HG03045 (cell line): ENCODE measurements around the gene PVRIG.
A peak's percentile ranks its signal among the peaks of the same experiment; 100 is the strongest.
"Not testable (repeated sequence)": the region's sequence is repeated elsewhere in the genome, so short reads cannot be mapped to it uniquely, and the experiment has no call there.

ENCODE experiments used
- ATAC-seq: cut with Tn5 transposase; IDR thresholded peaks from one replicate; pipeline ENCODE4 v1.9.1; 2021; ENCODE audit warnings: mild to moderate bottlenecking, moderate library complexity; ENCODE audit not compliant: unreplicated experiment

PVRIG gene

DNA sequence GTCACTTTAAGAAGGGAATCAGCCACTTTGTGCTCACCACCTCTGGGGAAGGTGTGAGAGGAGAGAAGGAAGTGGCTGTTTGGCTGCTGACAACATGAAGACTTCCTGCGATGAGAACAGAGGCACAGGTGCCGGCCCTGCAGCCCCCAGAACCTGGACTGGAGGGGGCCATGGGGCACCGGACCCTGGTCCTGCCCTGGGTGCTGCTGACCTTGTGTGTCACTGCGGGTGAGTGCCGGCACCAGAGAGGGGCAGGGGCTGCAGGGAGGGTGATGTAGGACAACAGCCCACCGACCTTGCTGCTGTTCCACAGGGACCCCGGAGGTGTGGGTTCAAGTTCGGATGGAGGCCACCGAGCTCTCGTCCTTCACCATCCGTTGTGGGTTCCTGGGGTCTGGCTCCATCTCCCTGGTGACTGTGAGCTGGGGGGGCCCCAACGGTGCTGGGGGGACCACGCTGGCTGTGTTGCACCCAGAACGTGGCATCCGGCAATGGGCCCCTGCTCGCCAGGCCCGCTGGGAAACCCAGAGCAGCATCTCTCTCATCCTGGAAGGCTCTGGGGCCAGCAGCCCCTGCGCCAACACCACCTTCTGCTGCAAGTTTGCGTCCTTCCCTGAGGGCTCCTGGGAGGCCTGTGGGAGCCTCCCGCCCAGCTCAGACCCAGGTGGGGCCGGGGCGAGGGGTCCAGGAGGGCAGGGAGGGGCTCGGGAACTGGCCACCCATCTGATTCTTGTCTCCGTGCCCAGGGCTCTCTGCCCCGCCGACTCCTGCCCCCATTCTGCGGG lies at the start of gene PVRIG:
Gene PVRIG (plus strand): TSS at position 149 of the 785 bp plus-strand sequence. CDS start 22 bp downstream, at position 171.
- not testable (repeated sequence) for ATAC-seq

DNA sequence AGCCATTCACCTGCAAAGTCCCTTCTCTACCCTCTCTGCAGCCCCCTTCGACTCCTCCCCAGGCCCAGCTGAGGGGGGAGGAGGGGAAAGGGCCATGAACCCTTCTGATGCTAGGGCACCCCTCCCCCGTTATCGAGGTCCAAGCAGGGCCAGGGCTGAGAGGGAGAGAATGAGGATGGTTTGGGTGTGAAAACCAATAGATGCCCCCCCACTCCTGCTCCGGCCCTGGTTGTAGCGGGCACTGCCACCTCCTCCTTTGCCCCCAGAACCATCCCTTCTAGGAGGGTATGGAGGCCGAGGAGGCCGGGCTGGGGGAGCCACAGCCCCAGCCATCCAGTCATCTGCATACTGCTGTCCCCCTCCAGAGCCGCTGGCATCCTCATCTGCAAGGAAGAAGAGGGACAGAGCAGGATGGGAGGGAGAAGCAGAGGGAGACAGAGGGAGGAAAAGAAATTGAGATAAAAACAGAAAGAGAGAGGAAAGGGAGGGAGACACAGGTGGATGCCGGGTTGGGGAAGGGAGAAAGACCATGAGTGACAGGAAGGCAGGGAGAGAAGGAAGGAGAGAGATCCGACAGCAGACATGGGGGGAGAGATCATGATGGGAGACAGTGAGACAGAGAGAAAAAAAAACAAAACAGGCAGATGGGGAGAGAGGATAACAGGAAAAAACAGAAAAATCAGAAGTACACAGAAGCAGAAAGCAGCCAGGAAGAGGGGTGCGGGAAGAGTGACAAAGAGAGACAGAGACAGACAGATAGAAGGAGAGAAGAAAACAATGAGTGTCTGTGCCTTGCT lies 49.5 kb upstream of the PVRIG start:
- ATAC-seq, result no peak

DNA sequence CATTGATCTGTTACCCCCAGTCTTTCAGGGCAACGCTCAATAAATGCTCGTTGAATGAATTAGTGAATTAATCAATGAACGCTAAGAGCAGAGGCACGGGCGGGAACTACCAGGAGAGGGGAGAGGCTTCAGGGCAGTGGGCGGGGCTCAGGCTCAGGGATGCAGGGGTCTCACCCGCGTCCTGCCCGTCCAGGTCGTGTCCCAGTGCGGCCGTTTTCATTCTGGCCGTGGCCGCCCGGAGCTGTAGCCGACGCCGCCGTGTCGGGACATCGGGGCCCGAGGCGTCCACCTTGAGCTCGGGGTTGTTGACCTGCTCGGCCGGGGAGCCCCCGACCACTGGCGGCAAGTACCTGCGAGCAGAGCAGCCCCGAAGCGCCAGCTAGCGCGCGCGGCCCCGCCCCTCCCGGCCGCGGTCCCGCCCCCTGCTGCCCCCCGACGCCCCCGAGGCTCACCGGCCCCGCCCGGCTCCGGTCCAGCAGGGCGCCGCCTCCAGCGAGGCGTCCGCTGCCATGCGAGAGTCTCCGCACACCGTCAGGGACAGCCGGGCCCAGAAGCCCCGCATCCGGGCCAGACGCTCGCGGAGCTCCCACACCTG lies 48.6 kb upstream of the PVRIG start:
- no peak for ATAC-seq

DNA sequence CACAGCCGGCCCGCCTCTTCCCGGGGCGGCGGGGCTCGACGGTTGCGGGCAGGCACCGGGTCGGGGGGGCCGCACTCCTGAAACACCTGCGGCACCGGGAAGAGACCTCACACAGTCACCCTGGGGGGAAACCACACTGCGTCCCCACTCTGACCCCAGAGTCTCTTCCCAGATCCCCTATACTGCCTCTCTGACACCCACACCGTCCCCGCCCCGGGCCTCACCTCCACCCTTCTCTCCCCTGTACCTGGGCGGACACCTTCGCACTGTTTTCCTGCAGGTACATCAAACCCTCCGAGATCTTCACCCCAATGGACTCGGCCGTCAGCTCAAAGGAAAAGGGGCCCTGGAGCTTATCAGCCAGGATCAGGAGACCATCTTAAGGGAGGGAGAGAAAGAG lies 47.9 kb upstream of the PVRIG start:
- no peak for ATAC-seq

DNA sequence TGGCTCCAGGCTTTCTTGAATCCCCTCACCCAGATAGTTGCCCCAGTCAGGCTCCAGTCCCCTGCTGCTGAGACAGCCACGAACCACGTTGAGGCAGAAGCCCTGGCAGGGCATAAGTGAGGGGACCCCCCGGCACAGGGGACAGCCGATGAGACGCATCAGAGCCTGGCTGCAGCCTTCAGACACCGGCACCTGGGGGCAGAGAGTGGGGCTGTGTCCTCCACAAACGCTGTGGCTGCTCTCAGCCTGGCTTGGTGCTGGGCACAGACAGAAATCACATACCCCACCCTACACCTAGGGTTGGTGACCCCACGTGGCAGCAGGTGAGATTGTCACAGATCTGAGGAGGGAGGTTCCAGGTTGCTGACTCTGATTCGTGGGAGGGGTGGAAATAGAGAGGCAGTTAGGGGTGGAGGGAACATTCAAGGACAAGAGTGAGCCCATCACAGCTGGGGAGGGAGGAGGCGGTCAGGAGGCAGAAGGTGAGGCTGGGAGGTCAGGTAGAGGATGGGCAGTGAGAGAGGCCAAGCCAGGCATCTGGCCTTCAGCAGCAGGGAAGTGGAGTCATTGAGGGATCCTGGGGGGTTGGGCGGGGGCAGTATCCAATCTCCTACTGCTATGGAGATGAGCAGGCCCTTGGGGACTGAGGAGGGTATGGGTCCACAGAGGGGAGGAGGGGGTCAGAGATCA lies 45.8 kb upstream of the PVRIG start:
- ATAC-seq, result no peak

DNA sequence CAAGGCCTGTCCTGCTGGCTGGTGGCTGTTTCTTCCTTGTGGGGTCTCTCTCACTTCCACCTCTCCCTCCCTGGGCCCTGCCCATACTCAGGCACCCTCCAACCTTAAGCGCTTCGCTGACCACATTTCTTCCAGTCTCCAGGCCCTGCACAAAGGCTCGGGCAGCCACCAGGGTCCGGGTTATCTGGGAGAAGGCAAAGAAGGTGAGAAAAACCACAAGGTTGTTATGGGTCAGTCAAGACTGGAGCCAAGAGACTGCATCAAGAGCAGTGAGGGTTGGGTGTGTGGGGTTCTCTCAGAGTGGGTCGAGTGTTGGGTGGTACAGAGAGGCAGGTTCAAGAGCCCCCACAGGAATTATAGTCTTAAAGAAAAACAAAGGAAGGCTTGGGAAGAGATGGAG lies 45.2 kb upstream of the PVRIG start:
- no peak for ATAC-seq

DNA sequence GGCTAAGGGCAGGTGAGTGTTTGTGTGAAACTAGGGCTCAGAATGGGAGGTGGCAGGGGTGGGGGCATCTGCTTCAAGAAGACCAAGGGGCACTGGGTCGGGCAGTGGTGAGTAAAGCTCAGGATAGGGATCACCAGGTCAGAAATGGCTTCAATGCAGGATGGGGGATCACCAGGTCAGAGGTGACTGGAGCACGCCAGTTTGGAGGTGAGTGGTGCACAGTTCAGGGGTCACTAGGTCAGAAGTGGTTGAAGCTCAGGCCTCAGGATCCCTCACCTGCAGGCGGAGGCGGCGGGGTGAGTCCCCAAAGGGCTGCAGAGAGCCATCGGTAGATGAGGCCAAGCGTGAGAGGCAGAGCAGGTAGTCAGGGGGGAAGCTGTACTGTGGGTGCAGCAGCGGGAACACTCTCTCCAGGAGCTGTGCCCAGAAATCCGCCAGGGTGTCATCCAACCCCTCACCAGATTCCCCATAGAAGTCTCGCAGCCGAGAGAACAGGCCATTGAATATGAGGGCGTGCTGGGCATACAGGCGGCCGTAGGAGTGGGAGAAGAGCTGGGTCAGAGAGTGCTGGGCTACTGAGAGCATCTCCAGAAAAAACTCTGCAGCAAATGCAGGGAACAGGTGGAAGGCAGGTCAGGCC lies 44.3 kb upstream of the PVRIG start:
- ATAC-seq, result no peak

DNA sequence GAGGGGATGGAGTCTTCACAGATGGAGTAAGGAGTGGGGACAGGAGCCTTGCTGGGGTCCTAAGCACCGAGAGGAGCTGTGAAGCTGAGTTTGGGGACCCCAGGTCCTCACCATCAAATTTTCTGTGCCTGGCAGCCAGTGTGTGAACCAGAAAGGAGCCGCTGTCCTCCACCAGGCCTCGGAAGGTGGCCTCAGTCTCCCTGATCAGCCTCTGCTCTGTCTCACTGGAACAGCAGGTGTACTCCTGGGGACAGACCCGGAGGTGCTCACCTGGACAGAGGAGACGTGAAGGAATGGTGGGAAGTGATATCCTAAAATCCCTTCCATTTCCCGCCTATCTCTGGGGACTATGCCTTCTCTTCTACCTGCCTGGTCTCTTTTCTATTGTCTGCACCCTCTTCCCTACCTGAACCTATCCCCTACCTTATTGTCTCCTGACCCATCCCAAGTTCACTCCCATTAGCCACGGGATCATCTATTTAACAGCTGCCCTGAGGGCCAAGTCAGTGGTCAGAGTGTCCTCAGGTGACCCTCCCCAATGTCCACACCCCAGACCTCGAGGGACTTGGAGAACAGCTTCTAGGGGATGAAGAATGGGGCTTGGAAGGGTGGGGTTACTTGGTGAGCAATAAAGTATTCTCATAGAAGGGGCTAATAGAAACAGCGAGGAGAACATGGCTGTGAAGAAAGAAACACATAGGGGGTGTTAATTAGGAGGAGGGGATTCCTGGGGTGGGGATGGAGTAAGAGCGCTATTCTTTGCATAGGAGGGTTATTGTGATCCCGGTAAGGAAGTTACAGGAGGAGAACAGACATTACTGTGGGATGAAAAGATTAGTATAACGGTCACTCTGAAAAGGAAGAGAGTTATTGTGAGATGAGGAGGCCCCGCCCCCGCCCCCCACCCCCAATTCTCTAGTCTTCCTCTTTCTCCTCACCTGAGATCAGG lies 43.4 kb upstream of the PVRIG start:
- ATAC-seq, result no peak

DNA sequence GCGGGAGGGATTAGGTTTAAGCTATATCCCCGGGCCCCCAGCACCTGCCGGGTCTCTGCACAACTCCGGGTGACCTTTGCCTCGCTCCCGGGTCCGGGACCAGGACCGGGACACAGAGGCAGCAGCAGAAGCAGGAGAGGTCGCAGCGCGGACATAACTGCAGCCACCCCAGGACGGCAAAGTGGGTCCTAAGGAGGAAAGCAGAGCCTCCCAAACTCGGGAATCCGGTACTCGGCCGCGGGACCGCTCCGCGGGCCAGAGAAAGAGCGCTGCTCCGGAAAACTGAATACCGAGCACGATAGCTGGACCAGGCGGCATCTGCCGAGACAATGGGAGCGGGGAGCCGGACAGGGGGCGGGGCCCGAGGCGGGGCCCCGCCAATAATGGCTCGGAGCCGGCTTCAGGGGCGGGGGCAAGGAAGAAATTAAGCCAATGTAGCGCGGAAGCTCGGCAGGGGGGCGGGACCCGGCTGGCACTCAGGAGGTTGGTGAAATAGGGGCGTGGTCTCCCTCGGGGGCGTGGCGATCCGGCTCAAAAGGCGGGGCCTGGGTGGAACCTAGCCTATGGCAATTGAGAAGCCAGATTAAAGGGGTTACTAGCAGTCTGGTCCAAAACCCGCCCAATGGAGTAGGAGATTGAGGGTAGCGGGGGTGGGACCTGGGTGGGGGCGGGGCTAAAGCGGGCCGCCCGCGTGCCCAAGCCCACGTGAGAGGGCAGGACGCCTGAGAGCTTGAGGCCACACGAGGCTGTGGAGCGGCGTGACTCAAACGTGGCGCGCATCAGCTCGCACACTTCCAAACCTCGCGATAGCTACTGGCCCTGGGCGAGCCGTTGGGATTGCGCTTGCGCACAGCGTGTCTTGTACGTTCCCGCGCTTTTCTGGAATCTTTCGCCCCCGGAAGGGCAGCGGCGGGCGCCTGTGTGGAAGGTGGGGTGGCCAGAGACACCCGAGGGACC lies 42.4 kb upstream of the PVRIG start, which contains the start of the genes GPC2 and STAG3:
Gene GPC2 (minus strand): TSS at position 337 of the 957 bp plus-strand sequence. CDS start 182 bp downstream, at position 155.
Gene STAG3 (plus strand): TSS at position 874 of the 957 bp plus-strand sequence. CDS start 2,639 bp downstream, outside the sequence.
- ATAC-seq, result peak; percentile 90

DNA sequence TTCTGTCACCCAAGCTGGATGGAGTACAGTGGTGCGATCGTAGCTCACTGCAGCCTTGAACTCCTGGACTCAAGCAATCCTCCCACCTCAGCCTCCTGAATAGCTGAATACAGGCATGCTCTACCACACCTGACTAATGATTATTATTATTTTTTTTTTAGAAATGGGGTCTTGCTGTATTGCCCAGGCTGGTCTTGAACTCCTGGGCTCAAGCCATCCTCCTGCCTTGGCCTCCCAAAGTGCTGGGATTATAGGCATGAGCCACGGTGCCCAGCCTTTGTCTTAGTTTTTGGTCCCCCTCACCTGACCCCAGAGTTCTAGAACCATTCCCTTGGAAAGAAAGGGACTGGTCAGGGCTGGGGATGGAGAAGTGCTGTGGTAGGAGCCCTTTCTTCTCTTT lies 39.7 kb upstream of the PVRIG start:
- not testable (repeated sequence) for ATAC-seq

DNA sequence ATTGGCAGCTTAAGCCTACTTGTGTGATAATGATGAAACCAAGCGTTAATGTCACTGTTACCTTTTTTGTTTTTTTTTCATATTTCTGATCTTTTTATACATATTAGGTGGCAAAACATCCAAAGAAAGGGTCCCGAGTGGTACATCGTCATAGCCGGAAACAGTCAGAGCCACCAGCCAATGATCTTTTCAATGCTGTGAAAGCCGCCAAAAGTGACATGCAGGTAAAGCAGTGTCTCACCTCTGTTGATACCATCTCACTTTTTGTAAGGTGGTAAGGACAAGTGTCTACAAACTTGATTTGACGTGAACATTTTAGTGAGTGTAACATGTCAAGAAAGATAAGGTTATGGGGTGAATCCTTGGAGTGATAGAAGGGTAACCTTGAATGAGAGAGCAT lies 37.1 kb upstream of the PVRIG start:
- ATAC-seq, result not testable (repeated sequence)

DNA sequence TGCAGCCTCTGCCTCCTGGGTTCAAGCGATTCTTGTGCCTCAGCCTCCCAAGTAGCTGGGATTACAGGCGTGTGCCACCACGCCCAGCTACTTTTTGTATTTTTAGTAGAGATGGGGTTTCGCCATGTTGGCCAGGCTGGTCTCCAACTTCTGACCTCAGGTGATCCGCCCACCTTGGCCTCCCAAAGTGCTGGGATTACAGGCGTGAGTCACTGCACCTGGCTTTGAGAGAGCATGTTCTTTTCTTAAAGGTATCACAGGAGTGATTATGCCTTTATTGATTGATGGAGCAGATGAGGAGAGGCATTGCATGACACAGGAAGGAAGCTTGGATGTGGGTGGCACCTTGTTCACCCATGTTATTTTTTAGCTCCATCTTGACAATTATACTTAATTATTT lies 36.7 kb upstream of the PVRIG start:
- ATAC-seq, result not testable (repeated sequence)

DNA sequence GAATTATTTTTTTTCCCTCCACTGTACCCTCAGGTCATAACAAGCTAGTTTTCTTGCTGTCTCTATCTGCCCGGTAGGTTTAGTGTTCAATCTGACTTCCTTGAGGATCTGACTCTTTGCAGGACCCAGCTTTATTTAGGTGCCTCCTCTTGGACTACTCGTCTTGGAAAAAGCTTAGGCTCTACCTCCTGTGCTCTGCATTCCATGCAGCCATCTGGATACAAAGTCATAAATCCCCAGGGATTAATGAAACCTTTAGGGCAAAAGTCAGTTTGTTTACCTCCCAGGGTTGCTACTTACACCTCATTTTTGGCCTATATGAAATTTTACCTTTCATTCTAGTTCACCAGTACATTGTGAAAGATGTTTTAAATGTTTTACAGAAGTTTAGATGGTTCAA lies 34.0 kb upstream of the PVRIG start:
- no peak for ATAC-seq

DNA sequence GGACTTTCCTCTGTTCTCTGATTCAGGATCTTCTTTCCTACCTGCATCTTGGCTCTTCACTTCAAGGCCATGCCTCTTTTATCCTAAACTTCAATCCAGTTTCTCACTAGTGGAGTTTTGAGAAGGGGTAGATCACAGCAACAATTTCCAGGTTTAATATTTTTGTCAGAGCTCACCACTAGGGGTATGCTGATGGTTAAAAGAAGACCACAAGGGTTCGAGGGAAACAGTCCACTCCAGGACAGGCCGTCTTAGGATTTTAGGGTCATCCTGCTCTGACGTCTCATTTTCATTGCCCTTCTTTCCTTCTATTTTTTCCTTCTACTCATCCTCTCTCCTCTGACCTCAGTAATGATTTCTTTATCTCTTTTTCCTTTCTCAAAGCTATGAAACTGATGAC lies 30.7 kb upstream of the PVRIG start:
- no peak for ATAC-seq

DNA sequence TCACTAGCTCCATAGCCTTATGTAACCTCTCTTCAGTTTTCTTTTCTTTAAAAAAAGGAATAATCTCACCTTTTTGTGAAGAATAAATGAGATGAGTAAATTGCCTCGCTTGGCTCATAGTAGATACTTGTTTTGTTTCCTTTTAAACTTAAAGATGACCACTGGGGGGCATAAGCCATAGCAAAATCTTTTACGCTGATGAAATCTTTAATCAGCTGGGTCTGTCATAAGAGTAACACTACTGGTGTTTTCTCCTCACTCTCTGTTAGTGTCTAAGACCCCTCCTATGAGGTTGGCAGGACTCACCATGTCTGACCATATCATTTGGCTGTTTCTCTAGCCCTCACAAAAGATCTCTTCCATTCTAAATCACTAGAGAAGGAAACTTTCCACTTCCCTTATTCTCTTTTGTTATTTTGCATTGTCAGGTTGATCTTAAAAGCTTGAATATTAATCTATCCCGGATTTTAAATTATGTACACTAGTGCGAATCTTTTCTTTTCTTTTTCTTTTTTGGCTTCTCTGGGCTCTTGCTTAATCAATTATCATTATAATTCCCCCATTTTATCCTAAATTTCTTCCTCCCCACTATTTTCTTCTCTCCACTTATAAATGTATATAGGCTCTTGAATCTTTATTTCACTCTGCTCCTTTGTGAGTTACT lies 29.6 kb upstream of the PVRIG start:
- no peak for ATAC-seq

DNA sequence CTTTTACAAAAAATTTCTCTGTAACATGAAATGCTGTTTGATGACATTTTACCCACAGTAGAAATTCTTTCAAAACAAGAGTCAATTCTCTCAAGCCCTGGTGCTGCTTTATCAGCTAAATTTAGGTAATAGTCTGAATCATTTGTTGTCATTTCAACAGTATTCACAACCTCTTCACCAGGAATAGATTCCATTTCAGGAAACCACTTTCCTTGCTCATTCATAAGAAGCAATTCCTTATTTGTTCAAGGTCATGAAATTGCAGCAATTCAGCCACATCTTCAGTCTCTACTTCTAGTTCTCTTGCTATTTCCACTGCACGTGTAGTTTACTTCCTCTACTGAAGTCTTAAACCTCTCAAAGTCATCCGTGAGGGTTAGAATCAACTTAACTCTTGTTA lies 28.0 kb upstream of the PVRIG start:
- ATAC-seq, result no peak

DNA sequence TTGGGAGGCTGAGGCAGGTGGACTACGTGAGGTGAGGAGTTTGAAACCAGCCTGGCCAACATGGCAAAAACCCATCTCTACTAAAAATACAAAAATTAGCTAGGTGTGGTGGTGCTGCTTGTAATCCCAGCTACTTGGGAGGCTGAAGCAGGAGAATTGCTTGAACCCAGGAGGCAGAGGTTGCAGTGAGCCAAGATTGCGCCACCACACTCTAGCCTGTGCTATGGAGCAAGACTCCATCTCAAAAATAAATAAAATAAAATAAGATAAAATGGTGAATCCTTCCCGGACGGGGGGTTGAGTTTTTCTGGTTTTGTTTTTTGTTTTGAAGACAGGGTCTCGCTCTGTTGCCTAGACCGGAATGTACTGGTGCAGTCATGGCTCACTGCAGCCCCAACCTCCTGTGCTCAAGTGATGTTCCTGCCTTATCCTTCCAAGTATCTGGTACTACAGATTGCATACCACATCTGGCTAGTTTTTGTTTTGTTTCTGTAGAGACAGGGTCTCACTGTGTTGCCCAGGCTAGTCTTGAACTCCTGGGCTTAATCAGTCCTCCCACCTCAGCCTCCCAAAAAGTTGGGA lies 27.4 kb upstream of the PVRIG start:
- ATAC-seq, result not testable (repeated sequence)
